H9 (cell line): ENCODE data around the gene CTNNBL1. TPM values are rescaled to one million over a fixed set of nuclear protein-coding genes. Genes with fewer than 3 reads are reported as not detected.

Experiments used
- DNase-seq: peaks from one replicate; pipeline ENCODE4 v3.0.0-alpha.2; 2017
- H2AFZ ChIP-seq: one replicate; pipeline ENCODE4 v1.6.1; 2013; ENCODE audit warnings: mild to moderate bottlenecking, low read length, control low read depth, moderate library complexity
- H2AK5ac ChIP-seq: 2 replicates; pipeline ENCODE4 v1.6.1; 2013; ENCODE audit warnings: low read length, control low read depth, mixed read lengths; ENCODE audit not compliant: insufficient read length
- H2BK120ac ChIP-seq: one replicate; pipeline ENCODE4 v1.6.1; 2013; ENCODE audit warnings: low read depth, mild to moderate bottlenecking, low read length, control low read depth, inconsistent platforms; ENCODE audit not compliant: poor library complexity, severe bottlenecking
- H2BK12ac ChIP-seq: 2 replicates; pipeline ENCODE4 v1.6.1; 2013; ENCODE audit warnings: low read length, control low read depth, mixed read lengths, low read depth; ENCODE audit not compliant: insufficient read length
- H2BK15ac ChIP-seq: 2 replicates; pipeline ENCODE4 v1.6.1; 2013; ENCODE audit warnings: low read depth, low read length, control low read depth
- H2BK20ac ChIP-seq: one replicate; pipeline ENCODE4 v1.6.1; 2013; ENCODE audit warnings: low read depth, mild to moderate bottlenecking, low read length, control low read depth, inconsistent platforms; ENCODE audit not compliant: poor library complexity, severe bottlenecking
- H2BK5ac ChIP-seq: 2 replicates; pipeline ENCODE4 v1.6.1; 2013; ENCODE audit warnings: low read length, control low read depth, mixed read lengths; ENCODE audit not compliant: insufficient read length
- H3K14ac ChIP-seq: 2 replicates; pipeline ENCODE4 v1.6.1; 2013; ENCODE audit warnings: low read length, control low read depth; ENCODE audit not compliant: insufficient read depth
- H3K18ac ChIP-seq: 2 replicates; pipeline ENCODE4 v1.6.1; 2013; ENCODE audit warnings: low read depth, mild to moderate bottlenecking, mixed read lengths, low read length, control low read depth; ENCODE audit not compliant: insufficient read length
- H3K23ac ChIP-seq: 2 replicates; pipeline ENCODE4 v1.6.1; 2013; ENCODE audit warnings: low read length, control low read depth, mixed read lengths, low read depth; ENCODE audit not compliant: insufficient read length
- H3K23me2 ChIP-seq: 2 replicates; pipeline ENCODE4 v1.6.1; 2013; ENCODE audit warnings: low read depth, mild to moderate bottlenecking, mixed read lengths, low read length, control low read depth; ENCODE audit not compliant: insufficient read length, poor library complexity, severe bottlenecking
- H3K27ac ChIP-seq: 2 replicates; pipeline ENCODE4 v1.5.1; 2013; ENCODE audit warnings: low read length, control low read depth, mixed read lengths, low read depth; ENCODE audit not compliant: insufficient read length
- H3K27me3 ChIP-seq: 2 replicates; pipeline ENCODE4 v1.6.1; 2013; ENCODE audit warnings: low read length, control low read depth, inconsistent platforms; ENCODE audit not compliant: insufficient read depth
- H3K4ac ChIP-seq: 2 replicates; pipeline ENCODE4 v1.6.1; 2013; ENCODE audit warnings: low read depth, mild to moderate bottlenecking, control low read depth, inconsistent platforms, low read length, moderate library complexity
- H3K4me1 ChIP-seq: 2 replicates; pipeline ENCODE4 v1.6.1; 2013; ENCODE audit warnings: low read length, control low read depth, inconsistent platforms; ENCODE audit not compliant: insufficient read depth
- H3K4me2 ChIP-seq: 2 replicates; pipeline ENCODE4 v1.6.1; 2013; ENCODE audit warnings: low read length, control low read depth, mixed read lengths; ENCODE audit not compliant: insufficient read length, insufficient read depth
- H3K56ac ChIP-seq: 2 replicates; pipeline ENCODE4 v1.6.1; 2013; ENCODE audit warnings: low read depth, mild to moderate bottlenecking, mixed read lengths, low read length, control low read depth; ENCODE audit not compliant: insufficient read length
- H3K79me1 ChIP-seq: 2 replicates; pipeline ENCODE4 v1.6.1; 2013; ENCODE audit warnings: low read depth, mild to moderate bottlenecking, moderate library complexity, low read length, control low read depth, inconsistent platforms; ENCODE audit not compliant: insufficient read depth, poor library complexity, severe bottlenecking
- H3K79me2 ChIP-seq: 2 replicates; pipeline ENCODE4 v1.6.1; 2013; ENCODE audit warnings: low read length, control low read depth, inconsistent platforms; ENCODE audit not compliant: insufficient read depth
- H3K9ac ChIP-seq: 2 replicates; pipeline ENCODE4 v1.6.1; 2013; ENCODE audit warnings: low read length, control low read depth, mixed read lengths; ENCODE audit not compliant: insufficient read length; ENCODE audit errors: extremely low read depth
- H3K9me3 ChIP-seq: one replicate; pipeline ENCODE4 v1.6.1; 2013; ENCODE audit warnings: low read depth, low read length, inconsistent platforms; ENCODE audit not compliant: control insufficient read depth
- H3T11ph ChIP-seq: one replicate; pipeline ENCODE4 v1.6.1; 2013; ENCODE audit warnings: mild to moderate bottlenecking, low read length, control low read depth, inconsistent platforms
- H4K20me1 ChIP-seq: one replicate; pipeline ENCODE4 v1.6.1; 2013; ENCODE audit not compliant: control insufficient read depth, insufficient read length, insufficient read depth
- H4K5ac ChIP-seq: 2 replicates; pipeline ENCODE4 v1.6.1; 2013; ENCODE audit warnings: low read depth, mild to moderate bottlenecking, mixed read lengths, low read length, control low read depth; ENCODE audit not compliant: insufficient read length
- H4K8ac ChIP-seq: replicated peaks from 2 replicates; pipeline ENCODE4 v1.6.1; 2013; ENCODE audit warnings: low read length, control low read depth, mixed read lengths, low read depth; ENCODE audit not compliant: insufficient read length
- H4K91ac ChIP-seq: 2 replicates; pipeline ENCODE4 v1.6.1; 2013; ENCODE audit warnings: low read depth, mild to moderate bottlenecking, moderate library complexity, mixed read lengths, low read length, control low read depth; ENCODE audit not compliant: insufficient read length
- H3K27ac Mint-ChIP-seq, 3 experiments: 2 replicates in 2 of 3; 3 replicates in 1 of 3; pipeline ENCODE4 v1.8.0; 2020 to 2021; ENCODE audit warnings: mixed read lengths in 3 of 3, mild to moderate bottlenecking in 1 of 3, moderate library complexity in 1 of 3
- H3K27me3 Mint-ChIP-seq: 2 replicates; pipeline ENCODE4 v1.8.0; 2021; ENCODE audit warnings: low read depth, mild to moderate bottlenecking, moderate library complexity, mixed read lengths
- H3K36me3 Mint-ChIP-seq, 3 experiments: 2 replicates in 2 of 3; 3 replicates in 1 of 3; pipeline ENCODE4 v1.8.0; 2020 to 2021; ENCODE audit warnings: low read depth in 3 of 3, mixed read lengths in 3 of 3; ENCODE audit not compliant: insufficient read depth in 1 of 3
- H3K4me1 Mint-ChIP-seq, 2 experiments: 2 replicates each; pipeline ENCODE4 v1.8.0; 2020; ENCODE audit warnings: mixed read lengths in 2 of 2
- H3K4me3 Mint-ChIP-seq, 2 experiments: 2 replicates in 1 of 2; 3 replicates in 1 of 2; pipeline ENCODE4 v1.8.0; 2020 to 2021; ENCODE audit warnings: mild to moderate bottlenecking in 2 of 2, mixed read lengths in 2 of 2, moderate library complexity in 1 of 2
- H3K9me3 Mint-ChIP-seq, 2 experiments: 2 replicates in 1 of 2; 3 replicates in 1 of 2; pipeline ENCODE4 v1.8.0; 2020; ENCODE audit warnings: mild to moderate bottlenecking in 2 of 2, mixed read lengths in 2 of 2, moderate library complexity in 1 of 2
- CTCF ChIP-seq: fragments of 200-600 bp; sonication (generic); conservative IDR thresholded peaks from 3 replicates; pipeline ENCODE4 v1.8.0; 2021; ENCODE audit warnings: antibody characterized with exemption, mild to moderate bottlenecking
- total RNA-seq: library from RNA; stranded (reverse); gene quantifications from 2 replicates; pipeline ENCODE4 v1.2.1, GENCODE V29; 2021

The CTNNBL1 gene
- total RNA-seq, 1 experiment from 2014 or later: 67.2 TPM

DNA sequence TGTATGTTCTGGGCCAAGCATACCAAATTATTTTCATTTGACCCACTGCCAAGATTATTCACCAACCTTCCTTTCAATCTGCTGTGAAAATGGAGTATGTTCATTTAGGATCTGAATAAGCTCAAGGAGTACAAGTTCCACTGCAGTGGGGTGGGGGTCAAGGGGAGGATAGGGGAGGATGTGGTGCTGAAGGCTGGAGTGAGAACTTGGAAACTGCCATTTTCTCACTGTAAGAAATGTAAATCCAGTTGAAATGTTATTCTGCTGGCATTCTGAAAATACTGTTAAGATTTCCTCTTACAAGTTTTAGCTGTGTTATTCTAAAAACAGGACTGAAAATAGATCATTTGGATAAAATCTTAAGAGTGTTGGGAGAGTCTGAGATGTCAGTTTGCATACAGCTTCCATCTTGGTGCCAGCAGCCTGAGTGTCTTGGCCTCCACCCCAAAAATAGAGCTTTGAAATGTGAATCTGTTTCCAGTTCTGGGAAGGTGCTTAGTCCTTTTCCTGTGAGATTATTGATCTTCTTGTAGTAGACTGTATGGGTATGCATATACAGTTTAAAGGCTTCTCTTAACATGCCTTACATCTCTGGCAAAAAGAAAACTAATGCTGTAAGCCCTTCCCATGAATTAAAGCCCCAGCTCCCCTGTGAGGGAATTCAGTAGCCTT is 84.3 kb downstream of the CTNNBL1 start:
- no peak overlapping the region for H3K9ac ChIP-seq
- Mint-ChIP-seq H3K36me3 (peaks cover 0 to 4% (median 0%) of the 10 kb centered on the region in 3 experiments; a peak in 2 of 7 replicates), H3K9me3 (no peaks in the 10 kb centered on the region), H3K4me1 (no peaks in the 10 kb centered on the region), H3K4me3 (no peak overlapping the region), H3K27ac (0 out of 7 replicates have a peak overlapping the region, but pooled peaks of 1 of the 3 experiments have one; percentile 6), H3K27me3 (no peaks in the 10 kb centered on the region)
- no peak overlapping the region for H3T11ph ChIP-seq
- no peak overlapping the region for H4K5ac ChIP-seq
- H2BK120ac ChIP-seq: no peak overlapping the region
- H3K18ac ChIP-seq: no peak overlapping the region
- no peak overlapping the region for H3K56ac ChIP-seq
- no peak overlapping the region for H2AFZ ChIP-seq
- H3K9me3 ChIP-seq: no peaks in the 10 kb centered on the region
- no peaks in the 10 kb centered on the region for H3K23me2 ChIP-seq
- no peak overlapping the region for H4K91ac ChIP-seq
- H3K79me1 ChIP-seq: no peaks in the 10 kb centered on the region
- H3K4me2 ChIP-seq: no peak overlapping the region
- H3K4ac ChIP-seq: no peak overlapping the region
- H3K27ac ChIP-seq: no peak overlapping the region
- H4K8ac ChIP-seq: no peak overlapping the region
- H3K14ac ChIP-seq: no peak overlapping the region
- no peaks in the 10 kb centered on the region for H3K27me3 ChIP-seq
- no peaks in the 10 kb centered on the region for H4K20me1 ChIP-seq
- H2BK20ac ChIP-seq: no peak overlapping the region
- no peak overlapping the region for H2BK12ac ChIP-seq
- no peaks in the 10 kb centered on the region for H3K4me1 ChIP-seq
- H2BK15ac ChIP-seq: no peak overlapping the region
- H2AK5ac ChIP-seq: no peak overlapping the region
- TF ChIP-seq CTCF: no peak
- DNase-seq: no peak
- no peak overlapping the region for H2BK5ac ChIP-seq
- no peaks in the 10 kb centered on the region for H3K79me2 ChIP-seq
- H3K23ac ChIP-seq: no peak overlapping the region
